Fibroblast of mammary gland (primary cell): Measurements from ENCODE around the gene LARP4B.
A peak's percentile ranks its signal among the peaks of the same experiment; 100 is the strongest.

ENCODE experiments used
- DNase-seq: peaks from one replicate; pipeline ENCODE4 v3.0.0-alpha.2; 2010; ENCODE audit warnings: low read depth
- H3K4me3 ChIP-seq: 2 replicates; pipeline ENCODE4 v1.5.1; 2011; ENCODE audit warnings: low read depth, mild to moderate bottlenecking, low read length, moderate library complexity; ENCODE audit not compliant: control insufficient read depth
- TF ChIP-seq, protein P1 (sequence below): conservative IDR thresholded peaks from 2 replicates; pipeline ENCODE4 v1.5.1; 2011; ENCODE audit warnings: low read depth, low read length, inconsistent platforms; ENCODE audit not compliant: control insufficient read depth, insufficient read depth

The LARP4B gene

DNA sequence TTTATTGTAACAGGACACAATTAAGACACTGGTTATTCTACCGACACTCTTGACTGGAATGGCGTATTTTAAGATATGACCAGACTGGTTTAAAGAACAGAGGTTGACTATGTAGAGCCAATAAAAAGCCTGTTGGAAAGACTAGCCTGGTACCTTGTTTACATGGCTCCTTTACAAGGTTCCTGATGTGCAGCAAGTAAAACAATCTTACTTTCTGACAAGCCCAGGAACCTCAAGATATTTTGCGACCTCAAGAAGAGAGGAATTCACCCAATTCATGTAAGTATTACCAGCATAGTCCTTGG lies 14.1 kb downstream of the LARP4B start:
- no peak for DNase-seq
- no peak overlapping the region for H3K4me3 ChIP-seq
- TF ChIP-seq, protein P1, sequence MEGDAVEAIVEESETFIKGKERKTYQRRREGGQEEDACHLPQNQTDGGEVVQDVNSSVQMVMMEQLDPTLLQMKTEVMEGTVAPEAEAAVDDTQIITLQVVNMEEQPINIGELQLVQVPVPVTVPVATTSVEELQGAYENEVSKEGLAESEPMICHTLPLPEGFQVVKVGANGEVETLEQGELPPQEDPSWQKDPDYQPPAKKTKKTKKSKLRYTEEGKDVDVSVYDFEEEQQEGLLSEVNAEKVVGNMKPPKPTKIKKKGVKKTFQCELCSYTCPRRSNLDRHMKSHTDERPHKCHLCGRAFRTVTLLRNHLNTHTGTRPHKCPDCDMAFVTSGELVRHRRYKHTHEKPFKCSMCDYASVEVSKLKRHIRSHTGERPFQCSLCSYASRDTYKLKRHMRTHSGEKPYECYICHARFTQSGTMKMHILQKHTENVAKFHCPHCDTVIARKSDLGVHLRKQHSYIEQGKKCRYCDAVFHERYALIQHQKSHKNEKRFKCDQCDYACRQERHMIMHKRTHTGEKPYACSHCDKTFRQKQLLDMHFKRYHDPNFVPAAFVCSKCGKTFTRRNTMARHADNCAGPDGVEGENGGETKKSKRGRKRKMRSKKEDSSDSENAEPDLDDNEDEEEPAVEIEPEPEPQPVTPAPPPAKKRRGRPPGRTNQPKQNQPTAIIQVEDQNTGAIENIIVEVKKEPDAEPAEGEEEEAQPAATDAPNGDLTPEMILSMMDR: no peak

DNA sequence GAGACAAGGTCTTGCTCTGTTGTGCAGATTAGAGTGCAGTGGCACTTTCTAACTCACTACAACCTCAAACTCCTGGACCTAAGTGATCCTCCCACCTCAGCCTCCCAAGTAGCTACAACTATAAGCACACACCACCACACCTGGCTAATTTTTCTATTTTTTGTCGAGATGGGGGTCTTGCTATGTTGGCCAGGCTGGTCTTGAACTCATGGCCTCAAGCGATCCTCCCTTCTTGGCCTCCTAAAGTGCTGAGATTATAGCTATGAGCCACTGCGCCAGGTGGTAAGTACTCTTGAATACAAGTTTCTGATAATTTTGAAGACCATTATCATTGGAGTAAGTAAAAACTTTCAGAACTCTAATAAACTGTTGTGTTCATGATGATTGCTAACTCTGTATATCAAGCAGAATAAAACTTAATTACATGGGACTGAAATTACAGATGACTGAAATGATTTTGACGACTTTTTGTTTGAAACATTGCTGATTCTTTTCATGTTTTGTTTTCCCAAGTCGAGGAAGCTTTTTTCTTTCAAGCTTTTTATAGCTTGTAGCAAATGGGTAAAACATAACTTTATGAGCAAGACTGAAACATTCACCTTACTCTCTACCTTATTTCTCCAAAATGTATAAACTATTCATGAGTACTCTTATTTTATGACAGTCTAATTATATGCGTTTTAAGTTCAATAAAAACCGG lies 14.6 kb downstream of the LARP4B start:
- no peak for DNase-seq
- H3K4me3 ChIP-seq: no peak overlapping the region
- TF ChIP-seq, protein P1: no peak

DNA sequence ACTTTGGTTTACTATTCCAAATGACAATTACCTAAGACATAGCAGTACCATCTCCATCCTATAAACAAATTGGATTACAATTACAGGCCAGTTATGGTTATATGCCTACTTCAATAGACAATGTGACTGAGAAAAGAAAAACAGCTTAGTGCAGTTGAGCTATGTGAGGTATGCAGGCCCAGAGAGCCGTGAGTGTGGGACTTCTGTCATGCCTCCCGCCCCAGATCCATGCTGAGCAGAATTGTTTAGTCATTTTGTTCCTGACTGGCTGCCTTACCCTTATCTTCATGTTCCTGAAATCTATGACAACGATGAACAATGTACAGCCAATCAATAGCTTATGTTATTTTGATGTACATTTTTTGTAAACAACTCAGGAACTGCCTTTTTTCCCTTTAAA lies 21.7 kb downstream of the LARP4B start:
- TF ChIP-seq, protein P1: no peak
- DNase-seq: no peak

DNA sequence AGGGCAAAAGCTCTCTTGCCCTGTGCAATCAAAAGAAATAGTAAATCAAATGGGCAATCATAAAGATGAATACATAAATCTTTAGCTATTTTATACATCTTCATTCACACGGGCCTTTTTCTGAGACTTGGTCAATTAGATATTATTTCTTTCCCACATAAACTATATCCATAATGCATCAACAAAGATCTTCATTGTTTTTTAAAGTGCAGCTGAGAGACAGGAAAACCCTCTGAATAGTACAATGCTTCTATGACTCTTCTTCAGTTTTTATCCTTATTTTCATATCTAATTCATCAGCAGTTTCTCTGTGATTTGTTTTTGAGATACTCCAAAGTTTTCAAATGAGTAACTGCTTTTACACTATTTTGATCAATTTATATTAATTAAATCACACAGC lies 25.5 kb downstream of the LARP4B start:
- no peak overlapping the region for H3K4me3 ChIP-seq
- TF ChIP-seq, protein P1: no peak
- DNase-seq: no peak

More for the DNA sequence above, 21.7 kb downstream of the LARP4B start:
- no peak overlapping the region for H3K4me3 ChIP-seq

- TF ChIP-seq, protein P1: no peak
- no peak overlapping the region for H3K4me3 ChIP-seq
- DNase-seq: peak; percentile 12
Measured at GRCh38 chr10:905503-905902, 26.0 kb downstream of the LARP4B start.

GRCh38 chr10:904403-904802 lies 27.1 kb downstream of the LARP4B start:
- TF ChIP-seq, protein P1: no peak
- H3K4me3 ChIP-seq: no peak overlapping the region
- DNase-seq: no peak

GRCh38 chr10:898141-898540 lies 33.4 kb downstream of the LARP4B start:
- no peak overlapping the region for H3K4me3 ChIP-seq
- no peak for DNase-seq
- TF ChIP-seq, protein P1: no peak
